HepG2 (cell line): ENCODE measurements around the gene OLFM1. TPM values are rescaled to one million over a fixed set of nuclear protein-coding genes. Genes with fewer than 3 reads are reported as not detected.
A peak's percentile ranks its signal among the peaks of the same experiment; 100 is the strongest.

ENCODE experiments used
- ATAC-seq: fragments of 200-7000 bp; cut with Tn5 transposase; 3 replicates; pipeline ENCODE4 v1.9.1; 2020; ENCODE audit warnings: mild to moderate bottlenecking, moderate library complexity
- Bru-seq: library from RNA; stranded (reverse); fragments of 400-500 nt; gene quantifications from one replicate; lab custom pipeline; 2021; lab: Mats Ljungman, UMichigan
- BruChase-seq, 2 experiments: library from RNA; stranded (reverse); fragments of 400-500 nt; gene quantifications; one replicate each; lab custom pipeline; 2021; lab: Mats Ljungman, UMichigan
- BruUV-seq: library from RNA; stranded (reverse); fragments of 400-500 nt; replicated peaks from 2 replicates; lab custom pipeline; 2021; lab: Mats Ljungman, UMichigan
- CTCF ChIA-PET: fragments of 300-600 bp; formaldehyde crosslinking; extraction: SDS; loops from one replicate; lab custom pipeline; 2021; ENCODE audit warnings: low total read pairs, inconsistent platforms, low intra/inter-chr PET ratio; lab: Yijun Ruan, JAX
- POLR2A ChIA-PET: fragments of 350-600 bp; sonication (Branson Sonifier 250); formaldehyde crosslinking; loops from one replicate; lab custom pipeline; 2020; ENCODE audit warnings: antibody characterized with exemption, inconsistent platforms; lab: Yijun Ruan, JAX
- DNase-seq: peaks from one replicate; pipeline ENCODE4 v3.0.0-alpha.2; 2015; ENCODE audit warnings: low spot score
- FAIRE-seq: peaks from 3 replicates; lab custom pipeline; 2011; peaks lifted over from hg19 to GRCh38; lab: Jason Lieb, UNC
- H2AFZ ChIP-seq: one replicate; pipeline ENCODE4 v1.6.1; 2011; ENCODE audit warnings: low read length, inconsistent platforms
- H3K27ac ChIP-seq: fragments of 300-600 bp; 3 replicates; pipeline ENCODE4 v1.8.0; 2011; ENCODE audit warnings: mixed run types, mild to moderate bottlenecking, mixed read lengths, low read length, inconsistent platforms; ENCODE audit not compliant: insufficient read depth; ENCODE audit errors: extremely low read length
- H3K27me3 ChIP-seq, 2 experiments: fragments of 200-600 bp in 1 of 2; 2 replicates in 1 of 2; 3 replicates in 1 of 2; pipeline versions ENCODE4 v1.6.0 to v1.8.0; 2011; ENCODE audit warnings: low read length in 2 of 2, mild to moderate bottlenecking in 2 of 2, moderate library complexity in 2 of 2, inconsistent platforms in 1 of 2; ENCODE audit not compliant: insufficient read depth in 2 of 2, control insufficient read depth in 1 of 2
- H3K36me3 ChIP-seq, 2 experiments: fragments of 200-600 bp in 1 of 2; replicated peaks in 1 of 2; 2 replicates in 1 of 2; 3 replicates in 1 of 2; pipeline versions ENCODE4 v1.5.1 to v1.8.0; 2011; ENCODE audit warnings: low read length in 2 of 2, inconsistent platforms in 1 of 2; ENCODE audit not compliant: insufficient read depth in 2 of 2, control insufficient read depth in 1 of 2
- H3K4me1 ChIP-seq: 2 replicates; pipeline ENCODE4 v1.5.1; 2012; ENCODE audit warnings: low read length, inconsistent platforms; ENCODE audit not compliant: insufficient read depth
- H3K4me2 ChIP-seq: 2 replicates; pipeline ENCODE4 v1.6.0; 2011; ENCODE audit warnings: low read depth, low read length, inconsistent platforms
- H3K4me3 ChIP-seq, 3 experiments: fragments of 200-600 bp in 1 of 3; sonication (generic), shearing (Covaris generic) in 1 of 3; replicated peaks in 1 of 3; 2 replicates each; pipeline ENCODE4 v1.5.1; 2011 to 2016; ENCODE audit warnings: low read length in 3 of 3, inconsistent platforms in 2 of 3, low read depth in 2 of 3, mild to moderate bottlenecking in 2 of 3, control low read depth in 1 of 3, mixed read lengths in 1 of 3; ENCODE audit not compliant: insufficient read depth in 1 of 3
- H3K79me2 ChIP-seq: one replicate; pipeline ENCODE4 v1.6.1; 2011; ENCODE audit warnings: low read length, inconsistent platforms; ENCODE audit not compliant: insufficient read depth
- H3K9ac ChIP-seq: 2 replicates; pipeline ENCODE4 v1.6.0; 2011; ENCODE audit warnings: mild to moderate bottlenecking, low read depth, low read length, inconsistent platforms; ENCODE audit not compliant: insufficient read depth
- H3K9me3 ChIP-seq: 2 replicates; pipeline ENCODE4 v1.5.1; 2012; ENCODE audit warnings: mild to moderate bottlenecking, low read length
- H4K20me1 ChIP-seq: 2 replicates; pipeline ENCODE4 v1.6.0; 2011; ENCODE audit warnings: inconsistent platforms, mild to moderate bottlenecking, low read length, moderate library complexity; ENCODE audit not compliant: insufficient read depth
- HOXA3 ChIP-seq: sonication (generic); formaldehyde crosslinking; IDR thresholded peaks from 2 replicates; pipeline ENCODE4 v1.5.0; 2020; ENCODE audit warnings: missing genetic modification reagents
- MTF2 ChIP-seq: sonication (generic); formaldehyde crosslinking; IDR thresholded peaks from 2 replicates; pipeline ENCODE4 v1.5.0; 2020; ENCODE audit warnings: missing genetic modification reagents, borderline replicate concordance
- RAD21 ChIP-seq: fragments of 450-650 bp; formaldehyde crosslinking; IDR thresholded peaks from 2 replicates; pipeline ENCODE4 v1.5.0; 2020; ENCODE audit warnings: mild to moderate bottlenecking
- STAG1 ChIP-seq: sonication (generic); formaldehyde crosslinking; IDR thresholded peaks from 2 replicates; pipeline ENCODE4 v1.4.0; 2020; ENCODE audit warnings: missing genetic modification reagents
- XRCC5 ChIP-seq: fragments of 200-400 bp; formaldehyde crosslinking; optimal IDR thresholded peaks from 2 replicates; pipeline ENCODE3; 2017; ENCODE audit warnings: mild to moderate bottlenecking, low read length
- ZC3H4 ChIP-seq: sonication (generic); formaldehyde crosslinking; IDR thresholded peaks from 2 replicates; pipeline ENCODE4 v1.4.0; 2020; ENCODE audit warnings: missing genetic modification reagents, borderline replicate concordance
- ZNF468 ChIP-seq: sonication (generic); formaldehyde crosslinking; IDR thresholded peaks from 2 replicates; pipeline ENCODE4 v1.8.0; 2022; ENCODE audit warnings: mild to moderate bottlenecking, moderate library complexity, missing genetic modification reagents
- ZNF629 ChIP-seq: sonication (generic); formaldehyde crosslinking; conservative IDR thresholded peaks from 2 replicates; pipeline ENCODE4 v1.5.0; 2020; ENCODE audit warnings: missing genetic modification reagents
- WGBS: methylation state at CpG from one replicate; pipeline ENCODE4 v1.1.6; 2017; ENCODE audit warnings: low lambda C conversion rate; 5-methylcytosine and 5-hydroxymethylcytosine counted together
- in situ Hi-C: cut with HindIII; loops from 2 replicates; pipeline ENCODE4 v1.10.0; 2017; ENCODE audit warnings: low pct_unique_long_range_greater_than_20kb; ENCODE audit not compliant: extremely low pct_ligation_motif_present
- intact Hi-C: fragments of 100-400 bp; cut with micrococcal nuclease; formaldehyde crosslinking; loops from one replicate; pipeline ENCODE4 v1.10.0; 2022; ENCODE audit not compliant: unreplicated experiment
- long read RNA-seq, 2 experiments: library from RNA in 1 of 2; library from polyadenylated mRNA in 1 of 2; stranded (forward) in 1 of 2; unstranded in 1 of 2; transcript quantifications; one replicate each; pipeline ENCODE4 v2.0.0, GENCODE V29; 2019 to 2022
- polyA minus RNA-seq, 3 experiments: library from RNA; depleted of rRNA, polyadenylated mRNA; stranded (reverse); fragments of >200 nt; gene quantifications; 2 replicates each; pipeline ENCODE4 v1.2.3, GENCODE V29; 2011; ENCODE audit warnings: low replicate concordance in 1 of 3
- polyA plus RNA-seq, 8 experiments: library from polyadenylated mRNA; depleted of rRNA in 3 of 8; stranded (reverse) in 7 of 8; unstranded in 1 of 8; fragments of >200 nt; fragmentation: Illumina TruSeq in 4 of 8; extraction: Trizol in 4 of 8; gene quantifications; 2 replicates each; pipeline versions ENCODE4 v1.2.1 to v1.2.3, GENCODE V29; 2011 to 2016; ENCODE audit warnings: low read depth in 4 of 8, missing spikeins in 1 of 8, mixed read lengths in 1 of 8; ENCODE audit not compliant: insufficient read depth in 1 of 8
- total RNA-seq, 5 experiments: library from RNA; depleted of rRNA; stranded (reverse); fragments of >200 nt; fragmentation: Illumina TruSeq; extraction: Trizol; gene quantifications; 2 replicates each; pipeline ENCODE4 v1.2.3, GENCODE V29; 2016; ENCODE audit warnings: low read depth in 1 of 5
- TF ChIP-seq, protein P1 (sequence below): sonication (generic); formaldehyde crosslinking; IDR thresholded peaks from 2 replicates; pipeline ENCODE4 v1.5.0; 2020; ENCODE audit warnings: mild to moderate bottlenecking, missing genetic modification reagents, moderate library complexity

The OLFM1 gene
- not detected in 2 replicates for total RNA-seq (2016; rRNA removed; fragmentation: Illumina TruSeq; extraction: Trizol)
- total RNA-seq (2016; cell fraction: cytosol; rRNA removed; fragmentation: Illumina TruSeq; extraction: Trizol; ENCODE audit: low read depth): not detected in 2 replicates
- total RNA-seq (2016; cell fraction: insoluble cytoplasmic fraction; rRNA removed; fragmentation: Illumina TruSeq; extraction: Trizol): not detected in 2 replicates
- not detected in 2 replicates for total RNA-seq (2016; cell fraction: membrane; rRNA removed; fragmentation: Illumina TruSeq; extraction: Trizol)
- not detected in 2 replicates for total RNA-seq (2016; cell fraction: nucleus; rRNA removed; fragmentation: Illumina TruSeq; extraction: Trizol)
- polyA plus RNA-seq (2011; rRNA removed): 0.03 TPM in 1 of 2 replicates, not detected in the other
- polyA plus RNA-seq (2011; cell fraction: cytosol; rRNA removed): not detected in 2 replicates
- not detected in 2 replicates for polyA plus RNA-seq (2011; cell fraction: nucleus; rRNA removed)
- not detected in 2 replicates for polyA plus RNA-seq (2012)
- polyA plus RNA-seq (2016; cell fraction: cytosol; fragmentation: Illumina TruSeq; extraction: Trizol; ENCODE audit: low read depth): 0.08 TPM in 1 of 2 replicates, not detected in the other
- polyA plus RNA-seq (2016; cell fraction: insoluble cytoplasmic fraction; fragmentation: Illumina TruSeq; extraction: Trizol; ENCODE audit: low read depth): not detected in 2 replicates
- polyA plus RNA-seq (2016; cell fraction: membrane; fragmentation: Illumina TruSeq; extraction: Trizol; ENCODE audit: low read depth): not detected in 2 replicates
- not detected in 2 replicates for polyA plus RNA-seq (2016; cell fraction: nucleus; fragmentation: Illumina TruSeq; extraction: Trizol; ENCODE audit: insufficient read depth, low read depth)
- 12.4 TPM in 1 of 2 replicates, not detected in the other for polyA minus RNA-seq (2011; rRNA and poly(A)+ RNA removed; ENCODE audit: low replicate concordance)
- not detected in 2 replicates for polyA minus RNA-seq (2011; cell fraction: cytosol; rRNA and poly(A)+ RNA removed)
- polyA minus RNA-seq (2011; cell fraction: nucleus; rRNA and poly(A)+ RNA removed): not detected in 2 replicates
- Bru-seq, nascent RNA: percentile 5 among the genes with signal in this experiment
- percentile 5 among the genes with signal in this experiment for BruChase-seq, experiment 1, labeled RNA remaining after a 6-hour chase
- percentile 5 among the genes with signal in this experiment for BruChase-seq, experiment 2, labeled RNA remaining after a 2-hour chase
- long read RNA-seq, experiment 1: 0 reads
- long read RNA-seq, experiment 2: 0 reads

DNA sequence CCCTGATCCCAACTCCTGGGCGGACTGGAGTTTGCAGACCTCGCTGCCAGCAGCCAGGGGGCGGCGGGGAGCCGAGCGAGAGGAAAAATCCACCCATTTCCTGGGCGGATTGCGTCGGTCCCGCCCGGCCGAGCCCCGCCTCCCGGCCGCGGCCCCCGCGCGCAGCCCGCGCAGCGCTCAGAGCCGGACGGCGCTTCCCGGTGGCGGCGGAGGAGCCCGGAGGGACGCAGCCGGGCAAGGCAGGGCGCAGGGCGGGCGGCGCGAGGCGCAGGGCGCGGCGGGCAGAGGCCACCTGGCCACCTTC is at the start of gene OLFM1:
Gene OLFM1, plus strand, starts transcription at position 180 of the 304 bp plus-strand sequence. CDS start 322 bp downstream, outside the sequence.
- FAIRE-seq: no peak
- no TSS peak for BruUV-seq

More for the DNA sequence above, at the start of gene OLFM1:
- Histone ChIP-seq H3K27me3 (peaks cover 5 to 60% of the 10 kb centered on the region in 2 experiments), H3K4me2 (no peak within 1 kb of the TSS), H3K27ac (no peak within 1 kb of the TSS), H3K36me3 (no peaks in the 10 kb centered on the region), H3K79me2 (no peaks in the 10 kb centered on the region), H3K9me3 (no peaks in the 10 kb centered on the region), H4K20me1 (no peaks in the 10 kb centered on the region), H3K9ac (no peak within 1 kb of the TSS), H3K4me3 (no peak within 1 kb of the TSS; a peak in 1 of 6 replicates)
- ChIA-PET POLR2A (no interaction called here), CTCF (interaction anchor here (2.8 to 3.2 kb wide), 2 partner anchors 255 to 325 kb away, joined by 38 to 62 read pairs; no protein-coding TSS in a partner anchor)
- in situ Hi-C loops (loop anchor here (5.0 kb wide), 2 partner anchors 260 to 325 kb away; no protein-coding TSS in a partner anchor), intact Hi-C loops (loop anchor here (2.0 kb wide), 1 partner anchor 325 kb away; no protein-coding TSS in a partner anchor)
- ATAC-seq: peak; percentile 17; the same call in 2 of the 3 replicates
- WGBS: 40% methylated on average over 1 of the region's 40 CpGs
- TF ChIP-seq, protein P1, sequence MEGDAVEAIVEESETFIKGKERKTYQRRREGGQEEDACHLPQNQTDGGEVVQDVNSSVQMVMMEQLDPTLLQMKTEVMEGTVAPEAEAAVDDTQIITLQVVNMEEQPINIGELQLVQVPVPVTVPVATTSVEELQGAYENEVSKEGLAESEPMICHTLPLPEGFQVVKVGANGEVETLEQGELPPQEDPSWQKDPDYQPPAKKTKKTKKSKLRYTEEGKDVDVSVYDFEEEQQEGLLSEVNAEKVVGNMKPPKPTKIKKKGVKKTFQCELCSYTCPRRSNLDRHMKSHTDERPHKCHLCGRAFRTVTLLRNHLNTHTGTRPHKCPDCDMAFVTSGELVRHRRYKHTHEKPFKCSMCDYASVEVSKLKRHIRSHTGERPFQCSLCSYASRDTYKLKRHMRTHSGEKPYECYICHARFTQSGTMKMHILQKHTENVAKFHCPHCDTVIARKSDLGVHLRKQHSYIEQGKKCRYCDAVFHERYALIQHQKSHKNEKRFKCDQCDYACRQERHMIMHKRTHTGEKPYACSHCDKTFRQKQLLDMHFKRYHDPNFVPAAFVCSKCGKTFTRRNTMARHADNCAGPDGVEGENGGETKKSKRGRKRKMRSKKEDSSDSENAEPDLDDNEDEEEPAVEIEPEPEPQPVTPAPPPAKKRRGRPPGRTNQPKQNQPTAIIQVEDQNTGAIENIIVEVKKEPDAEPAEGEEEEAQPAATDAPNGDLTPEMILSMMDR (CRISPR knock-in tag): peak; percentile 57
- no peak for TF ChIP-seq ZNF468
- no peak for TF ChIP-seq ZC3H4
- peak; percentile 58 for TF ChIP-seq STAG1 (CRISPR knock-in tag)
- TF ChIP-seq ZNF629 (CRISPR knock-in tag): peak; percentile 70
- peak; percentile 47 for TF ChIP-seq RAD21 (CRISPR knock-in tag)
- TF ChIP-seq HOXA3 (CRISPR knock-in tag): 0 out of 2 replicates have a peak, but pooled peaks have one; percentile 16
- TF ChIP-seq XRCC5: peak; percentile 53
- peak; percentile 50; the same call in 1 of the 2 replicates for TF ChIP-seq MTF2
- TF ChIP-seq, all 625 proteins: peak for 7
- DNase-seq: no peak
- Histone ChIP-seq H2AFZ (no peak within 1 kb of the TSS), H3K4me1 (peaks cover 29% of the 10 kb centered on the region)
